ENCODE data around the gene SYT2. TPM values are rescaled to one million over a fixed set of nuclear protein-coding genes. Genes with fewer than 3 reads are reported as not detected.

The SYT2 gene
- 0.03 and 0.05 TPM in 2 replicates for polyA plus RNA-seq (2012; rRNA removed)
- polyA plus RNA-seq (2012; cell fraction: cytosol; rRNA removed) = 0.03 and 0.04 TPM in 2 replicates
- 0.05 and 0.06 TPM in 2 replicates for polyA plus RNA-seq (2012; cell fraction: nucleus; rRNA removed)

GRCh38 chr1:202710070-202711045 lies at the start of gene SYT2:
SYT2 (minus strand) TSS chr1:202710454; CDS start chr1:202605772, 104,682 bp downstream.
- H3F3A ChIP-seq (replicated peaks; ENCODE audit: insufficient read depth) = no peaks in the 10 kb centered on the region
- CTCF ChIA-PET = interaction anchor here (0.6 to 4.8 kb wide), 7 partner anchors 9 to 557 kb away, joined by 3 to 30 read pairs (median 4); no protein-coding TSS in a partner anchor
- H3K4me3 ChIP-seq (ENCODE audit: low read depth in 2 of 2, low read length in 1 of 2) = peak within 1 kb of the TSS; percentile 41 to 51; a peak in 3 of 4 replicates
- no peaks in the 10 kb centered on the region for H3K79me2 ChIP-seq (ENCODE audit: insufficient read depth)
- H3K9ac ChIP-seq = no peak within 1 kb of the TSS
- no peaks in the 10 kb centered on the region for H3K36me3 ChIP-seq (replicated peaks in 1 of 2; ENCODE audit: control insufficient read depth in 1 of 2, insufficient read depth in 2 of 2, low read length in 1 of 2)
- TF ChIP-seq FOSL2 (IDR thresholded peaks at IDR 0.05; ENCODE audit: borderline replicate concordance, low read depth) (no peak), MAX (IDR thresholded peaks at IDR 0.05; ENCODE audit: low read depth) (no peak), GATA2 (CRISPR knock-in tag; IDR thresholded peaks at IDR 0.05) (no peak), NRF1 (IDR thresholded peaks at IDR 0.05; ENCODE audit: low read depth, low read length) (no peak), TCF12 (IDR thresholded peaks at IDR 0.05) (no peak), JUND (IDR thresholded peaks at IDR 0.05) (no peak)
- 36% methylated on average over 17 of the region's 64 CpGs for WGBS (ENCODE audit: low lambda C conversion rate)
- no peaks in the 10 kb centered on the region for H3K9me3 ChIP-seq
- H2AFZ ChIP-seq (ENCODE audit: low read depth) = no peak within 1 kb of the TSS
- peaks cover 0 to 30% of the 10 kb centered on the region in 2 experiments; a peak in 1 of 4 replicates for H3K4me1 ChIP-seq (ENCODE audit: control insufficient read depth in 1 of 2, insufficient read depth in 2 of 2, low read depth in 1 of 2, low read length in 1 of 2)
- H3K9me2 ChIP-seq = no peaks in the 10 kb centered on the region
- no peaks in the 10 kb centered on the region for H4K20me1 ChIP-seq (ENCODE audit: insufficient read depth)
- peak; percentile 88 for DNase-seq
- POLR2A ChIA-PET = no interaction called here
- H3K4me2 ChIP-seq = peak within 1 kb of the TSS; percentile 83
- H3K27ac ChIP-seq (ENCODE audit: low read depth in 2 of 2, low read length in 1 of 2) = no peak within 1 kb of the TSS
- peaks cover 57% of the 10 kb centered on the region for H3K27me3 ChIP-seq (ENCODE audit: insufficient read depth)

- H3K36me3 ChIP-seq (replicated peaks in 1 of 2; ENCODE audit: control insufficient read depth in 1 of 2, insufficient read depth in 2 of 2, low read length in 1 of 2) = peaks cover 89 to 93% of the 10 kb centered on the region in 2 experiments
- POLR2A ChIA-PET = no interaction called here
- WGBS (ENCODE audit: low lambda C conversion rate) = 100% methylated on average over 2 of the region's 2 CpGs
- TF ChIP-seq SMC3 (IDR thresholded peaks at IDR 0.05; ENCODE audit: low read depth, low read length) (no peak), FOXM1 (IDR thresholded peaks at IDR 0.05; ENCODE audit: low read depth) (no peak), REST (IDR thresholded peaks at IDR 0.05; ENCODE audit: low read depth, low read length) (no peak), JUND (IDR thresholded peaks at IDR 0.05) (no peak), NRF1 (IDR thresholded peaks at IDR 0.05; ENCODE audit: low read depth, low read length) (no peak), IRF3 (IDR thresholded peaks at IDR 0.05; ENCODE audit: low read depth, low read length) (no peak), TEAD4 (IDR thresholded peaks at IDR 0.05; ENCODE audit: borderline replicate concordance, insufficient read depth) (no peak), PBX3 (IDR thresholded peaks at IDR 0.05) (no peak), POLR2AphosphoS5 (IDR thresholded peaks at IDR 0.05; ENCODE audit: low read depth, low read length) (no peak), MAX (IDR thresholded peaks at IDR 0.05; ENCODE audit: low read depth) (no peak), GATA2 (CRISPR knock-in tag; IDR thresholded peaks at IDR 0.05) (no peak), FOXJ3 (CRISPR knock-in tag; IDR thresholded peaks at IDR 0.05) (no peak), NFIC (IDR thresholded peaks at IDR 0.05; ENCODE audit: borderline replicate concordance) (no peak), EP300 (IDR thresholded peaks at IDR 0.05; ENCODE audit: borderline replicate concordance in 1 of 2, low read depth in 1 of 2, low read length in 1 of 2) (no peak), RAD21 (IDR thresholded peaks at IDR 0.05; ENCODE audit: low read length) (no peak)
Measured at GRCh38 chr1:202756391-202756790, 46.1 kb upstream of the SYT2 start.

More at GRCh38 chr1:202756391-202756790, 46.1 kb upstream of the SYT2 start:
- Histone ChIP-seq H3K4me1 (ENCODE audit: control insufficient read depth in 1 of 2, insufficient read depth in 2 of 2, low read depth in 1 of 2, low read length in 1 of 2) (no peaks in the 10 kb centered on the region), H3K9me2 (no peaks in the 10 kb centered on the region), H2AFZ (ENCODE audit: low read depth) (no peak overlapping the region), H3K27ac (ENCODE audit: low read depth in 2 of 2, low read length in 1 of 2) (no peak overlapping the region), H3K79me2 (ENCODE audit: insufficient read depth) (peaks cover 10% of the 10 kb centered on the region), H3K4me3 (ENCODE audit: low read depth in 2 of 2, low read length in 1 of 2) (no peak overlapping the region), H3K9ac (no peak overlapping the region), H3K4me2 (no peak overlapping the region), H4K20me1 (ENCODE audit: insufficient read depth) (no peaks in the 10 kb centered on the region), H3K27me3 (ENCODE audit: insufficient read depth) (no peaks in the 10 kb centered on the region), H3K9me3 (no peaks in the 10 kb centered on the region), H3F3A (replicated peaks; ENCODE audit: insufficient read depth) (peaks cover 15% of the 10 kb centered on the region)
- no peak for DNase-seq
- CTCF ChIA-PET = no interaction called here

Data from SK-N-SH (cell line).